ENCODE measurements around the gene TRDMT1. TPM values are rescaled to one million over a fixed set of nuclear protein-coding genes. Genes with fewer than 3 reads are reported as not detected.

Gene TRDMT1
- total RNA-seq, 4 donors from 2014 or later = 3.7 to 9.7 (median 7.9) TPM

- Histone ChIP-seq H3K27me3 (no peaks in the 10 kb centered on the region), H3K36me3 (no peaks in the 10 kb centered on the region), H3K9me3 (no peaks in the 10 kb centered on the region), H3K4me3 (no peak overlapping the region), H3K4me1 (peaks cover 0 to 5% (median 0%) of the 10 kb centered on the region in 4 donors), H3K27ac (no peak overlapping the region)
- WGBS, 2 donors (ENCODE audit: low coverage in 1 of 2) = 87 to 92% methylated on average over 1 of the region's 1 CpG
- DNase-seq = no peak
- TF ChIP-seq EP300 (IDR thresholded peaks at IDR 0.05; ENCODE audit: low read depth) = no peak
- no peak for TF ChIP-seq POLR2AphosphoS5 (IDR thresholded peaks at IDR 0.05)
- TF ChIP-seq, protein P1, sequence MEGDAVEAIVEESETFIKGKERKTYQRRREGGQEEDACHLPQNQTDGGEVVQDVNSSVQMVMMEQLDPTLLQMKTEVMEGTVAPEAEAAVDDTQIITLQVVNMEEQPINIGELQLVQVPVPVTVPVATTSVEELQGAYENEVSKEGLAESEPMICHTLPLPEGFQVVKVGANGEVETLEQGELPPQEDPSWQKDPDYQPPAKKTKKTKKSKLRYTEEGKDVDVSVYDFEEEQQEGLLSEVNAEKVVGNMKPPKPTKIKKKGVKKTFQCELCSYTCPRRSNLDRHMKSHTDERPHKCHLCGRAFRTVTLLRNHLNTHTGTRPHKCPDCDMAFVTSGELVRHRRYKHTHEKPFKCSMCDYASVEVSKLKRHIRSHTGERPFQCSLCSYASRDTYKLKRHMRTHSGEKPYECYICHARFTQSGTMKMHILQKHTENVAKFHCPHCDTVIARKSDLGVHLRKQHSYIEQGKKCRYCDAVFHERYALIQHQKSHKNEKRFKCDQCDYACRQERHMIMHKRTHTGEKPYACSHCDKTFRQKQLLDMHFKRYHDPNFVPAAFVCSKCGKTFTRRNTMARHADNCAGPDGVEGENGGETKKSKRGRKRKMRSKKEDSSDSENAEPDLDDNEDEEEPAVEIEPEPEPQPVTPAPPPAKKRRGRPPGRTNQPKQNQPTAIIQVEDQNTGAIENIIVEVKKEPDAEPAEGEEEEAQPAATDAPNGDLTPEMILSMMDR (IDR thresholded peaks at IDR 0.05) = no peak
- TF ChIP-seq POLR2A (IDR thresholded peaks at IDR 0.05) = no peak
- in situ Hi-C loops (cut with MboI; ENCODE audit: low pct_ligation_motif_present in 1 of 4, low pct_unique_long_range_greater_than_20kb in 1 of 4, low sequenced_read_pairs in 3 of 4) = no loop called here
- intact Hi-C loops (cut with DNase I; ENCODE audit: low total_unique reads) = no loop called here
Measured at GRCh38 chr10:17178006-17178405, 23.5 kb downstream of the TRDMT1 start.

GRCh38 chr10:17177014-17177413 is 24.5 kb downstream of the TRDMT1 start:
- in situ Hi-C loops (cut with MboI; ENCODE audit: low pct_ligation_motif_present in 1 of 4, low pct_unique_long_range_greater_than_20kb in 1 of 4, low sequenced_read_pairs in 3 of 4) = no loop called here
- 100% methylated on average over 1 of the region's 1 CpG; no CpG with 5 or more reads in 1 of the 2 donors for WGBS, 2 donors (ENCODE audit: low coverage in 1 of 2)
- TF ChIP-seq POLR2AphosphoS5 (IDR thresholded peaks at IDR 0.05) (no peak), EP300 (IDR thresholded peaks at IDR 0.05; ENCODE audit: low read depth) (no peak), POLR2A (IDR thresholded peaks at IDR 0.05) (no peak)
- TF ChIP-seq, protein P1 (IDR thresholded peaks at IDR 0.05) = no peak

GRCh38 chr10:17176091-17176490 is 25.4 kb downstream of the TRDMT1 start:
- in situ Hi-C loops (cut with MboI; ENCODE audit: low pct_ligation_motif_present in 1 of 4, low pct_unique_long_range_greater_than_20kb in 1 of 4, low sequenced_read_pairs in 3 of 4) (no loop called here), intact Hi-C loops (cut with DNase I; ENCODE audit: low total_unique reads) (no loop called here)
- Histone ChIP-seq H3K4me1 (peaks cover 0 to 5% (median 0%) of the 10 kb centered on the region in 4 donors), H3K27me3 (no peaks in the 10 kb centered on the region), H3K27ac (no peak overlapping the region), H3K36me3 (no peaks in the 10 kb centered on the region), H3K9me3 (no peaks in the 10 kb centered on the region), H3K4me3 (no peak overlapping the region)
- no peak for TF ChIP-seq POLR2AphosphoS5 (IDR thresholded peaks at IDR 0.05)
- no peak for TF ChIP-seq POLR2A (IDR thresholded peaks at IDR 0.05)
- TF ChIP-seq, protein P1 (IDR thresholded peaks at IDR 0.05) = no peak
- TF ChIP-seq EP300 (IDR thresholded peaks at IDR 0.05; ENCODE audit: low read depth) = no peak
- DNase-seq = no peak

More at GRCh38 chr10:17177014-17177413, 24.5 kb downstream of the TRDMT1 start:
- H3K9me3 ChIP-seq = no peaks in the 10 kb centered on the region
- no peak for DNase-seq
- no peak overlapping the region for H3K4me3 ChIP-seq
- peaks cover 0 to 5% (median 0%) of the 10 kb centered on the region in 4 donors for H3K4me1 ChIP-seq
- no peaks in the 10 kb centered on the region for H3K27me3 ChIP-seq
- intact Hi-C loops (cut with DNase I; ENCODE audit: low total_unique reads) = no loop called here
- no peak overlapping the region for H3K27ac ChIP-seq
- H3K36me3 ChIP-seq = no peaks in the 10 kb centered on the region

DNA sequence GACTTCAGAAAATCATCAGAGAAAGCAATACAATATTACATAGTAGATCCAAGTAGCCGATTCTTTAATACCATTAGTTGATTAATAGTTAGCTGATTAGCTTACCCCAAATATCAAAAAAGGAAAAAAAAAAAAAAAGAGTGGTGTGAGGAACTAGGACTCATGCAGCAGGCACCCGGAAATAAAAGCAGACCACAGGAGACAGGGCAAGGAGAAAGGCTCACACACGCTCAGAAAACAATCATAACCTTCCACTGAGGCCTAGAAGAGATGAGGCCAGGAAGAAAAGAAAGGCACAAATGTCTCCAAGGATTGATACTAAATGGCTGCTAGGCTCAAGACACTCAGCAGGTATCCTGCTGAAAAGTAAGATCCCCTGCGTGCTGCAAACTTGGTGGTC is 25.9 kb downstream of the TRDMT1 start:
- in situ Hi-C loops (cut with MboI; ENCODE audit: low pct_ligation_motif_present in 1 of 4, low pct_unique_long_range_greater_than_20kb in 1 of 4, low sequenced_read_pairs in 3 of 4) = no loop called here
- DNase-seq = no peak
- intact Hi-C loops (cut with DNase I; ENCODE audit: low total_unique reads) = no loop called here
- no peak overlapping the region for H3K4me3 ChIP-seq
- H3K36me3 ChIP-seq = no peaks in the 10 kb centered on the region
- H3K27me3 ChIP-seq = no peaks in the 10 kb centered on the region
- H3K27ac ChIP-seq = no peak overlapping the region
- 63 to 73% methylated on average over 3 to 4 of the region's 4 CpGs for WGBS, 2 donors (ENCODE audit: low coverage in 1 of 2)
- no peaks in the 10 kb centered on the region for H3K9me3 ChIP-seq
- TF ChIP-seq, protein P1 (IDR thresholded peaks at IDR 0.05) = no peak
- TF ChIP-seq POLR2AphosphoS5 (IDR thresholded peaks at IDR 0.05) (no peak), EP300 (IDR thresholded peaks at IDR 0.05; ENCODE audit: low read depth) (no peak), POLR2A (IDR thresholded peaks at IDR 0.05) (no peak)
- H3K4me1 ChIP-seq = peaks cover 0 to 5% (median 0%) of the 10 kb centered on the region in 4 donors

Measured in transverse colon (tissue), 4 donors.